Measurements from ENCODE around the gene PRKAG2.

Gene PRKAG2

GRCh38 chr7:151859111-151859947 is 17.6 kb downstream of the PRKAG2 start:
- no peak for DNase-seq (ENCODE audit: low read depth)
- H3K4me3 ChIP-seq (ENCODE audit: low read depth, low read length), result no peak overlapping the region
- no peak for TF ChIP-seq MAX (IDR thresholded peaks at IDR 0.05; ENCODE audit: low read depth, low read length)
- no peak for TF ChIP-seq CTCF (IDR thresholded peaks at IDR 0.05; ENCODE audit: low read depth, low read length)
- no peak for TF ChIP-seq POLR2A (IDR thresholded peaks at IDR 0.05; ENCODE audit: extremely low read depth, insufficient read length)
- no peak for TF ChIP-seq MYC (IDR thresholded peaks at IDR 0.05; ENCODE audit: low read depth, low read length)

GRCh38 chr7:151858456-151858855 is 18.5 kb downstream of the PRKAG2 start:
- no peak for TF ChIP-seq POLR2A (IDR thresholded peaks at IDR 0.05; ENCODE audit: extremely low read depth, insufficient read length)
- TF ChIP-seq CTCF (IDR thresholded peaks at IDR 0.05; ENCODE audit: low read depth, low read length), result no peak
- no peak for TF ChIP-seq MYC (IDR thresholded peaks at IDR 0.05; ENCODE audit: low read depth, low read length)
- TF ChIP-seq MAX (IDR thresholded peaks at IDR 0.05; ENCODE audit: low read depth, low read length), result no peak
- no peak for DNase-seq (ENCODE audit: low read depth)
- no peak overlapping the region for H3K4me3 ChIP-seq (ENCODE audit: low read depth, low read length)

GRCh38 chr7:151857866-151858450 is 19.0 kb downstream of the PRKAG2 start:
- no peak for DNase-seq (ENCODE audit: low read depth)
- TF ChIP-seq CTCF (IDR thresholded peaks at IDR 0.05; ENCODE audit: low read depth, low read length), result no peak
- no peak for TF ChIP-seq POLR2A (IDR thresholded peaks at IDR 0.05; ENCODE audit: extremely low read depth, insufficient read length)
- TF ChIP-seq MAX (IDR thresholded peaks at IDR 0.05; ENCODE audit: low read depth, low read length), result no peak
- no peak for TF ChIP-seq MYC (IDR thresholded peaks at IDR 0.05; ENCODE audit: low read depth, low read length)
- H3K4me3 ChIP-seq (ENCODE audit: low read depth, low read length), result no peak overlapping the region

- no peak for TF ChIP-seq MYC (IDR thresholded peaks at IDR 0.05; ENCODE audit: low read depth, low read length)
- TF ChIP-seq POLR2A (IDR thresholded peaks at IDR 0.05; ENCODE audit: extremely low read depth, insufficient read length), result no peak
- TF ChIP-seq CTCF (IDR thresholded peaks at IDR 0.05; ENCODE audit: low read depth, low read length), result no peak
- no peak for TF ChIP-seq MAX (IDR thresholded peaks at IDR 0.05; ENCODE audit: low read depth, low read length)
- no peak overlapping the region for H3K4me3 ChIP-seq (ENCODE audit: low read depth, low read length)
- no peak for DNase-seq (ENCODE audit: low read depth)
These were observed 19.5 kb downstream of the PRKAG2 start for GRCh38 chr7:151857412-151857811.

- no peak overlapping the region for H3K4me3 ChIP-seq (ENCODE audit: low read depth, low read length)
- DNase-seq (ENCODE audit: low read depth), result no peak
- TF ChIP-seq MAX (IDR thresholded peaks at IDR 0.05; ENCODE audit: low read depth, low read length) (no peak), POLR2A (IDR thresholded peaks at IDR 0.05; ENCODE audit: extremely low read depth, insufficient read length) (no peak), CTCF (IDR thresholded peaks at IDR 0.05; ENCODE audit: low read depth, low read length) (no peak)
These were observed 20.4 kb downstream of the PRKAG2 start for GRCh38 chr7:151856516-151856915.

Measured in NB4 (cell line).